Measurements from ENCODE around the gene CBX8.
A peak's percentile ranks its signal among the peaks of the same experiment; 100 is the strongest.

The CBX8 gene

DNA sequence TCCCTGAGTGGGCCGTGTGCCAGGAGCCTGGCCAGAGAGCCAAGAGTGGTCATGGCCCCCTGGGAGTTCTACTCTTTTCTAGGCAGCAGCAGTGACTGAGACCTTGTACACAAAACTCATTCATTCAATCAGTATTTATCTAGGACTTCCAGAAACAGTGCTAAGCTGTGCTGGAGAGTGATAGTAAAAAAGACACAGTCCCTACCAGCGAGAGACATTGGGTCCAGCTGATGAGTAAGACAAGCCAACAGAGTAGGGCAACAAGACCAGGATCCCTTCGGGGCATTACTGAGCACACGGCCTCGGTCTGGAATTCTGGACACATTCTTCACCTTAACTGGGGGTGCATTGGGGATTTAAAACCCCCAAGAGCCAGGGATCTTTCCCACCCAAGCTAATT is 22.2 kb upstream of the CBX8 start:
- no peak for DNase-seq

DNA sequence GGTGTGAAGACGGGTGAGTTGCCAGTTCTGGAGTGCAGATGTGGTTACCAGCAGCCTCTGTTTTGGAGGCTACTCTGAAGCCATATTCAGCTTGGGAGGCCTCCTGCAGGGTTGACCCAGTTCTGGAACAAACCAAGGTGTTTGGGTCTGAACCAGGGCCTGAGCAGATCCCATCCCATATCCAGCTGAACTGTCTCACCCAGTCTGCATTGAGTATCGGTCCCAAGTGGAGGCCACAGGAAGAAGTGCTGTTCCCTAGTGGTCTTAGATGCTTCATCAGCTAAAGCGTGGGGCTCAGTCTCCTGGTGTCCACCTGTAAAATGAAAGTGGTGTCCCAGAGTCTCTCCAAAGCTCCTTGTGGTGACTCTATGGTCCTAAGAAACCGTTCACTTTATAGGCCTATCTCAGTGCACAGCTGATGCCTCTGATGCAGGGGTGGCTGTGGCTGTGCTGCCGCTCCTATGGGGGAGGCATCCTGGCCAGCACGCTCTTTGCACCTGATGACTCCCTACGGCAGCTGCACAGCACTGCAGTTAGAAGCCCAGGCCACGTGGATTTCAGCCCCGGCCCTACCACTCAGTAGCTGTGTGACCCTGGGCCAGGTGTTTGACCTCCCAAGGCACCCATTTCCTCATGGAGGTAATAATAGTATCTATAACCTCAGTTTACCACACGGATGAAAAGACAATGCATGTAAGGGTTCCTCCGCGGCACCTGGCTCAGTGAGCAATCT is 21.3 kb upstream of the CBX8 start:
- no peak for DNase-seq

DNA sequence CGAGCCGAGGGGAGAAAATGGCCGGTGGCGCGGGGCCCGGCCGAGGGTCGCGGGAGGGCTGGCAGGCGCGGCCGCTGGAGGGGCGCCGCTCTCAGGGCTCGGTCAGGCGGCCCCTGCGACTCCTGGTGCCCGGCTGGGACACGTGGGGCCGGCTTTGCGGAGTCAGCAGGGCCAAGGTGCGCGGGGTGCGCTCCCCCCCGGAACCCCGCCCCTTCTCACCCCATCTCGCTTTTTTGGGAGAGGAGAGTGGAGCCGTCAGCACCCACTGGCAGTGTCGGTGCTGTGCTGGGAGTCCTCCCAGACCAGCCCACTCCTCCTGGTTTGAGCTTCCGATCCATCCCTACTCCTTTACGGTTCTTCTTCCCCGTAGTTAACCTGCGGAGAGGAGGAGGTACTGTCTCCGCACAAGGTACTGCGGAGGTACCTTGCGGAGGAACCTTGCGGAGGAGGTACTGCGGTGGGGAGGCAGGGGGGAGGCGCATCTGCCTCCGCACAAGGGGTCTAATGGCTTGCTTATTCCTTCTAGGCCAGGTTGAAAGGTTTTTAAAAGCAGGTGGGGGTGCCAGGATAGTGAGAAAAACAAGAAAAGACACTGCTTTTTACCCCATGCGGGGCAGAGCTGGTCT is 19.1 kb upstream of the CBX8 start:
- DNase-seq: no peak

DNA sequence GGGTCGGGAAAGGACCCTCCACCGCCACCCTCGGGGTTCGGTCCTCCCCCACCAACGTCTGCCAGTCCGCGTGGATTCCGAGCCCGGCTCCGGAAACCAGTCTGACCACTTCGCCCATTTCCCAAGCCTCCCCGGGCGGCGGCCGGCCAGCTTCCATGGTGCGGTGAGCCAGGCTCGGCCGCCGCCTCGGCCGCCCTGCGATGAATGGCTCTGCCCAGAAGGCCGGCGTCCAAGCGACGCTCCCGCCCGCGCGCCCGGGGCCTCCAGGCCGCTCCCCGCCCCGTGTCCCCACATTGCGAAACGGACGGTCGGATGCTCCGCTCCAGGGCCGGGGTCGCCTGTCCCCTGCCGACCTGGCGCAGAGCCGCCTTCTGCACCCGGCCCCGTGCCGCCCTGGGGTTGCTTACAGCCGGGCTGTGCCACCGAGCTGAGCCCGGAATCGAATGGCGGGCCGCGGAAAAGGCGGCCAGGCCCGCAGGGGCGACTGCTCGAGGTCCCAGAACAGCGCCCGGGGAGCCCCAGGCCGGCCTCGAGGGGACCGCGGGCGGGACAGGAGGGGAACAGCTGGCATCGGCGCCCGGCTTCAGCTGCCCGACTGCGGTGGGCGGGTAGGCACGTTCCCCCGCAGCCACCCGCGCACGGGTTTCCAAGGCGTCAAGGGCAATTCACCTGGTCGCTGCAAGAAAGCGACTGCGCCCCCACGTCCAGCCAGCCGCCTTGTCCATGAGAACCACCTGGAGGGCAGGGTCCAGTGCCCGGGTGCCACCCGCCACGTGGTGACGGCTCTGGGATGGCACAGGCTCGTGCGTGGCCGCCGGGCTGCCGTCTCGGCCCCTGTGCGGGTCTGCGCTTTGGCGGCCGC is 18.3 kb upstream of the CBX8 start:
- DNase-seq: no peak

DNA sequence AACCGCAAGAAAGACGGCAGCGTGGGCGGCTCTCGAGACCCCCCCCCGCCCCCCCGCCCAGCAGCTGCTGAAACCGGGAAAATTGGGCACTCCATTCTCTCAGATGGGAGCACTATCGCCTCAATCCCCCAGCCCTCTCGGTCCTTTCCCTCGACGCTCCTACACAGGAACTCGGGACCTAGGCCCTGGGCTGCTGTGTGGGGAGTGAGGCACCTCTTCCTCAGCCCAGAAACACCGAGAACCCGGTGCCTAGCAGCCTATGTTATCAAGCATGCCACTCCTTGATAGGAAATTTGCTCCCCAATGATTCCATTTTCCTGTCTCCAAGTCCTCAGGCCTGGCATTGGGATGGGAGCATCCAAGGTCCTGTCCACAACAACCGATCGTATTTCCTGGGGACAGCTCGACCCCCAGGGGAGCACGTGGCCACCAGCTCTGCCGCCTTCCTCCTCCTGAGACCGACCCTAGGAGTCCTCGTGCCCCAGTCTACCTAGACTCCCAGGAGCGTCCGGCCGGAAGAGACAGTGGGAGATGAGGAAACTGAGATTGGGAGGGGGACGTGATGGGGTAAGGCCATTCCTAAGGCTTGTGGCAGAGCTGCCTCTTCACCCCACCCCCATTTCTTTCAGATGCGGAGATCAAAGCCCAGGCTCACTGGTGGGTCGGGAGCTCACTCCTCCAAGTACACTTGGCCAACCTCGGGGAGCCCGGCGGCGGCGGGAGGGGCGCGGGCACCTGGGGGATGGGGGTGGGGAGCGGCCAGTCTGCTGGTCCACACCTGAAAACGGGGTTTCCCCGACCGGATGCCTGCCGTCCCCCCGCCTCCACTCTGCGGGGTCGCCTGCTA is 17.5 kb upstream of the CBX8 start:
- no peak for DNase-seq

DNA sequence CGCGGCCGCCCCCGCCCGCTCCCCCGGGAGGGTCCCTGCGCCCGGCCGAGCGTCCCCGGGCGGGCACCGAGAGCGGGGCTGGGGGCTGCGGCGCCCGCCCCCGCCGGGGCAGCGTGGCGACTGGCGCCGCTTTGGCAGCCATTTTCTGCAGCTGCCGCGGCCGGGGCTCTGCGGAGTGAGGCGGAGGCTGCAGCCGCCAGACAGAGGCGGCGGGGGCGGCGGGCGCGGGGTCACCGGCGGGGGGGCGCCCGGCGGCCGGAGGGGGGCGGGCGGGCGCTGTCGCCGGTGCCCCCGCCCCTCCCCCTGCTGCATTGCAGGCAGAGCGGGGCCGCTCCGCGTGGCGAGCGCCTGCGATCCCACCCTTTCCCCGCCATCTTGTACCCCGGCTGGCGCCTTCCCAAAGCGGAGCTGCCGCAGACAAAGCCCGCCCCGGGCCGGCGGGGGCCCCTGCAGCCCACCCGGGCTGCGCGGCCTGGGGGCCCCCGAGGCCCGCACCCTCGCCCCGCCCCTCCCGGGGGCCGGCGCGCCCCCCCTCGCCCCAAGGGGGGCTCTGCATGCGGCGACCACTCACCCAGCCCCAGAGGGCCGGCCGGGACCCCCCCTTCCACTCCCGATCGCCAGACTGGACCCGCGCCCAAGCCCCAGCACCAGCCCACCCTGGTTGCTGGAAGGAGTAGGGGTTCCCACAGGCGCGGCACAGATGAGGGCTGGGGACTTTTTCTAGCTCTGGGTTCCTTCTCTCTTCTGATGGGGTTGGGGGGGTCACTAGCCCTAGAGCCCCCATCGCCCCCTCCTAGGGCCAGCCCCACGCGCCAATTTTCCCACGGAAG is 16.6 kb upstream of the CBX8 start:
- DNase-seq: no peak

DNA sequence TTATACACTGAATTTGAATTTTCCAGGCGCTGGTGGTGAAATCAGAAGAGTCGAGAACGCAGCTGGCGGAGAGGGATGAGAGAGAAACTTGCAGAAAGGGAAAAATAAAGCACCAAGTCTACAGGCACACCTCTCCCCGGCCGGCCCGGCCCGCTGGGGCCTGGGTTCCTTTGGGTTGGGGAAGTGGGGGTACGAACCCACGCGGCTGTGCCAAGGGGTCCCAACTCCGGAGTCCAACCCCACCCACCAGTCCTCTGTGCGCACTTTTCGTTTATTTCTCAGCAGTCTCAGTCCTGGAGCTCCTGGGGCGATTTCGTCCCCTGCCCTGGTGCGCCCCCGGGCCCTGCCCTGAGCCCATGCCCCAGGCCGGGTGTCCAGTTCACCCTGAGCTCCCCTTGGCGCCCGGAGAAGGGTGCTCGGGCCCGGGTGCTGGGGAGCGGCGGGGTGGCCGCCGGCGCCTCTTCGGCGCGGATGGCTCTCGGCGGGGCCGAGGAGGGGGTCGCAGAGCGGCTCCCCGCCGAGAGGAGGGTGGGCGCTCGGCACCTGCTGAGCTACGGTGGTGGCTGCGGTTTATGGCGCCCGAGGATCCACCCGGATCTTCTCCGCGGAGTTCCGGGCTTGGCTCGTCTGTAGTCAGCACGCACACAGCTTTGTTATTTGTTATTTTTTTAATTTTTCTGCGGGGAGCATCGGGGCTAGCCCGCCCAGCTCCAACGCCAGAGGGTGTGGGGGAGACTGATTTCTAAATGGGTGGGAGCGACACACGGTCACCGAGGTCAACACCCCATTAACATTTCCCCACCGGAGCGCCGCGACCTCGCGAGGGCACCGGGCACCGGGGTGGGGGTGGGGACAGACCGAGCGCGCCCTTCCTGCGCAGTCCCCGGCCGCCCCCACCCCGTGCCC is 15.7 kb upstream of the CBX8 start:
- DNase-seq: no peak

DNA sequence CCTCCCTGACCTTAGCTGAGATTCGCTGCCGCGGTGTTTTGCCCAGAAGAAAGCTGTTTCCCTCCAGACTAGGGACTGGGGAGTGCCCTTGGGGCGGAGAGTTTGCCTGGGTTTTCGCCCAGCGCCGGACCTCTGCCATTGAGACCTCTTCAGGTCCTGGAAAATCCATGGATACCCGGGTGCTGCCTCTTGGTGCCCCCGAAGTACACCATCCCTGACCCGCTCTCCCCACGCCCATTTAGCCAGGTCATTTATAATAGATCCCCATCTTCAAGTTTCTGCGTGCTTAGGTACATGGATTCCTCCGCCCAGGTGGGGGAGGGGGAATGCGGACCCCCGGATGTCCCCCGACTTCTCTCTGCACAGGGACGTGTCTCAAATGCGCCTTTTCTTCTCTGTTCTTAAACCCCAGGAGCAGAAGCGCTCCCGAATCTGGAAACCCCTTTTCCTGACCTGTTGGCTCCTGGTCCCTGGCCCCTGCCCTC is 15.0 kb upstream of the CBX8 start:
- DNase-seq: no peak

DNA sequence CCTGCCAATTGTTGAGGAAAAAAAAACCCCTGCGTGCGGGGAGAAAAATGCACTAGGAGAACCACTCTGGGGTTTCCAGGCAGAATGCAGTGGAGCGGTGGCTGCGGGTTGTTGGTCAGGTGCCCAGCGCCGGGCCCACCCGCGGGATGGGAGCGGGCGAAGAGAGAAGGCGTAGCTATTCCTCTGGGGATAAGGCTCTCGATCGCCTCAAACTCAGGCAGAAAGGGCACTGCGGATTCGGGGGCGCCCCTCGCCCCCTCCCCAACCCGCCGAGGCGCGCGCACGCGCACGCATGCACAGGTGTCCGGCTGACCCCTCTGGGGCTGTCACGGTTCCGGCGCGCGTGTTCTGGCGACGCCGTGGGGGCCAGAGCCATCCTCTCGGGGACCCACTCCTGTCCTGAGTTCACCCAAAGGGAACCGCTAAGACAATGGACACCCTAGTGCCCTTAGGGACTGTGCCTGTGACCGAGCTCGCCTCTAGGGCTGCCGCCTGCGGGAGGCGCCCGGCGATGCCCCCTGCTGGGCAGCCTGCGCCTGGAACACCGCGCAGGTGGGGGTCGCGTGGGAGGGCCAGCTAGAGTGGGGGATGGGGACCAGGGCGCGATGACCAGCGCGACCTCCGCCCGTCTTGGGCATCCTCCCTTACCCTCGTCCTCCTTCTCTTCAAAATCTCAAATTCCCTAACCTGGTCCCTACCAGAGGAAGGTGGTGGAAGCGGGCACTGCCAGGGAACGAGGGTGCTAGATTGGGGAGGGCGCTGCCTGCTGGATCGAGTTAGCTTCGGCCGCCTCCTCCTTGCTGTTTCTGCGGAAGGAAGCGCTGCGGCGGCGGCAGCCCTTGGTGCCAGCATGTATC is 14.4 kb upstream of the CBX8 start:
- DNase-seq: peak; percentile 48

DNA sequence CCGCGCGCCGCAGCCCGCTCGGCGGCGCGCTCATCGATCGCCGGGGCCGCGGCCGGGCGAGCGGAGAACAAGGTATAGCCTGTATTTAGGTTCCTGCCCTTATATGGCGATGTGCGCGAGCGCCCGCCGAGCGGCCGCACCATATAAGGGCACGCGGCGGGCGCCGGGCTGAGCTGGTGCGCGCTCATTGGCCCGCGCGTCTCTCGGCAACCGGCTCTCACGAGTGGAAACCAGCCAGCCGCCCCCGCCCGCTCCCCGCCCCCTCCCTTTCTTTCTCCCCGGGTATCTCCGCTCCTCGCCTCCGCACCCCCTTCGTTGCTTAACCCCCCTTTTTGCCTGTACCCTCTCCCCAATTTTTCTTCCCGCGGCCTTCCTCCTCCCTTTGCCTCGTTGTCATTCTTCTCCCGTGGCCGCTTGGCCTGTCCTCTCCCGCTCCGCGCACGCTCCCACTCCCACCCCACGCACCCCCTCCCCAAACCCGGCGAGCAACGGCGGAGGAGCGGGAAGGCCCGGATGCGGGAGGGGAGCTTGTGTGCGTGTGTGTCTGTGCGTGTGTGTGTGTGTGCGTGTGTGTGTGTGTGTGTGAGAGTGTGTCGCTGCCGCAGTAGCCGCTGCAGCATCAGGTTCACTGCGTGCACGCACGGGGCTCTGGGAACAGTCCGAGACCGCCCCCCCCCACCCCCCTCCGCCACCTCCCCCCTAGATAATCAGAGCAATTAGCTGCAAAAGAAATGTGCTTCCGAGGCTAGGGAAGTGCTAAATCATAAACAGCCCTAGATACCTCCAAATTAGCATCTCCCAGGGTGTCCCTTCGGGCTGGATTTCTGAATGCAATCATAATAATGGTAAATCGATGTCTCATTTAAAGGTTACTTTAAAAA is 13.5 kb upstream of the CBX8 start:
- DNase-seq: peak; percentile 85

DNA sequence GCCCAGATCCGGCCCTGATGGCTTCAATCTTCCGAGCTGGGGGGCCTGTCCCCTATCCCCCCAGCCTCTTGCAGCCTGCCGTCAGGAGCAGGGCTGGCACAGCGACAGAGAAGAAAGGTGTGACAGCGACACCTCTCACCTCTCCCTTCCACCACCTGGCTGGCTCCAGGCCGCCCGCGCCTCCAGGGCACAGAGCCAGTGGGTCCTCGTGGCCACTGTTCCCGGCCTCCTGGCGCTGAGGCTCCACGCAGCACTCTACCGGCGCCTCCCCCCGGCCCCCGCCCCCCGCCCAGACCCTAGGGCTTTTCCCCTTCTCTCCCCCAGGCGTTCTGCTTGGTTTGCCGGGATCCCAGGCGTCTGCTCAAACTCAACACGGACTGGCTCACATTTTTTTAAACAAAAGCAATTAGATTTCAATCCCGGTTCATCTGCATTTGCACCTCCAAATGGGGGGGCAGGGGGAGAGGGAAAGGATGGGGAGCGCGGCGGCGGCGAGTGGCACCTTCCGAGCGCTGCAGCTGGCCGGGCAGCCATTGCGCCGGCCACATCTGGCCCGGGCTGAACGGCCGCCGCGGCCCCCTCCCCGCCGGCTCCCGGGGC is 12.8 kb upstream of the CBX8 start:
- DNase-seq: no peak

DNA sequence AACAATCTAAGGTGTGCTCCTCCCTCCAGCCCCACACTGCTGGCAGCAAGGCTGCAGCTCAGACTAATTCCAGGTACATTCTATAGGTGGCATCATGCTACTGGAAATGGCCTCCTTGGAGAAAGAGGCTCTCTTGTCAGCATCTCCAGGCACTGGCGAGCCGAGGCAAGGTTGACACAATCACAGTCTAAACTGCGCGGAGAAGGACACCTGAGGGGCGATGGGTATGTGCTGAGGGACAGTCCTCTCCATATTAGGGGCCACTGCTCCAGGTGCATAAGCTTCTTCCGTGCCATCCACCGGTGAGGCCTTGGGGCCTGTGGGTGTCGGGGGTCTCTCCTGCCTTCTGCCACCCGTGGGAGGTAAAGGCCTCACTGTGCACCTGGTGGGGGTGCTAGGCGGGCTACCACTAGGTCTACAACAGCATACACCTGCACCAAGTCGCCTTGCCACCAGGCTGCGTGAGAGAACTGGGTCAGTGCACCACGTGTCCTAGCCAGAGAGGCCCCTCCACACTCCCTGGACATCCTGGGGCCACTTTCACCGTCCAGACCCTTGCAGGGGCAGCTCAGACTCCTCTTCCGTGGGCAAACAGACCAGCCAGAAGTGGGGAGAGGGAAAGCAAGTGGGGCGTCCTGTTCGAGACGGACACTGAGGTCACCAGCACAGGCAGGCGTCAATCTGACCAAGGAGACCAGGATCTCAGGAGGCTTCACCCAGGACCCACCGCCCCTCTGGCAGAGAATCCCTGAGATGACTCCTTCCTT is 12.1 kb upstream of the CBX8 start:
- peak; percentile 51 for DNase-seq

DNA sequence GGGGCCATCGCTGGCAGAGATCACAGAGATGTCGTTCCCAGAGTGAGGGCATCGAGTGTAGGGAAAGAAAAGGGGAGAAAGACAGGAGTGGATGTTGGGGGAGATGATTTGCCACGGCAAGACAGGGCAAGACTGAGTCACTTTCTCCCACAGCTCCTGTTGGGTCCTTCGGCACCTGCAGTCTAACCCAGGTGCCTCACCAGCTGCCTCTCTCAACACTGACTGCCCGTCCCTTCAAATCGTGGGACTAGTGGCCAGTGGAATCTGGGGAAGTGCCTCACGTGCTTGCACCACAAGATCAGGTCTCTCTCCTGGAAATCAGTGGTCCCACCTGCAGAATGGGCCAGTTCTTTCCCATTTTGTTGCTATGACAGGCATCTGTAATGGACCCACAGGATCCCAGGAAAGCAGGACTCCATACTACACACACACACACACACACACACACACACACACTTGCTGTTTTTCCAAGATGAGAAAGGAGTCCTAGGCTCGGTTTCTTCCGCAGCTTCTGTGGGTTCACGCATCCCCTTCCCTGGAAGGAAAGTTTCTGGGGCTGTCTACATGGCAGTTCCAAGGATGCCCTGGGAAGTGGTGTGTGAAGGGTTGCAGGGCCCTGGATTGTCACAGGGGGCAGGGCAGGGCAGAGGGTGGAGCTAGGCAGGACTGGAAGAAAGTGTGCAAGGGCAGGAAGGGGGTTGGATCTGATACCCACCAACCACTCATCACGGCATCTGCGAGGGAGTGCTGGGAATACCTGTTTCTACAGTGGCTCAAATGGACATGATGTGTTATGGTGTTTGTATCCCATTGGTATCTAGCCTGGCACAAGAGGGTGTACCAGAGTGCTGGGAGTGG is 10.2 kb upstream of the CBX8 start:
- DNase-seq: no peak

DNA sequence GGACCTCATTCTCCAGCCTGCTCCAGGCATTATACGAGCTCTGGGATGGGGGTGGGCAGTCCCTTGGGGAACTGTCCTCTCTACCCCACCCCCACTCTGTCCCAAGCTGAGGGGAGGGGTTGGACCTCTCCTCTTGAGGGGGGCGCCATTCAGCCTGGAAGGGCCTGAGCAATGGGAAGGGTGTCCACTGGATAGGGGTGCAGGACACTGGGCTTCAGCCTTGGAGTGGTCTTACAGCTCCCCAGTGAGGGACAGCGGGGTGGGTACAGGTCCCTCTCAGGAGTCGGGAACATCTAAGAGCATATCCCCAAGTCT is 9.5 kb upstream of the CBX8 start:
- no peak for DNase-seq

DNA sequence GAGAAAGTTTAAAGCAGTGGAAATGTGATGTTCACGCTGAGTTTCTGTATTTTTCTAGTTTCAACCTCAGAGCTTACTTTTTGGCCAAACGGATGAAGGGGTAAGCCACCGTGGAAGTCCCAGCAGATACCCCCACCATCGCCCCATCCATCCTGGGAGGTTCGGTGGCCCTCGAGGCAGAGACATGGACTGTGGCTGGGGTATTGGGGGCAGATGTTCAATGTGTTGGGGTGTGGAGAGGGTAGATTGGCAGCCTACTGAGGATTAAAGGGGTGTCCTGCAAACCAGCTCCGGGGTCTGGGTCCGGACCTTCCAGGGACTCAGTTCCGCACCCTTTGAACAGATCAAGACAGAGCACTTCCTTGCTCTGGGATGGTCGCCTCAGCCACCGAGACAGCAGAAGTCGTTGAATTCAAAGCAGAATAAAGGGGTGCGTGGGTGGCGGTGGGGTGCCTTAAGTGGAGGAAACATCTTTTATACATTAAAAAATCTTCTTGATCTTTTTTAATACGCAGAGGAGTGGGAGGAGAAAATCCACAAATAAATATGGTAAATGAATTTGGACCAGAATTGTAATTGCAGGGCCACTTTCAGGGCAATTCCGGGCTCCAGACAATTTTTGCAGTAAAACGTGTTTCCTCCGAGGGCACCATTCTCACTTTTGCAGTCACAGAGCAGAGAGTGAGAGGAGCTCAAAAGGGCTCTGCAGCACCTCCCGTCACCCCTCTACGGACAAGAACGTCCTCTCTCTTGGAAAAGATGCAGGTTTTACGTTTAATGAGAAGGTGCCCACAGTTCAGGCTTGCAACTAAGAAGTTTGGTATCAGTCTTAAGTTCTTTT is 8.2 kb upstream of the CBX8 start:
- no peak for DNase-seq

Data from activated CD4-positive, alpha-beta T cell treated with anti-CD3 and anti-CD28 coated beads, Interleukin-10, Interleukin-2, amounts not matched to agents 100 ng/mL and 50 ng/mL, durations not matched to agents 16 hours and 8 hours (primary cell).